ENCODE data around the gene MAP2K7.

The MAP2K7 gene

GRCh38 chr19:7867092-7867844, 36.4 kb upstream of the MAP2K7 start:
- DNase-seq, result no peak

- DNase-seq, result peak in 1 of 2 experiments; percentile 28
Measured at GRCh38 chr19:7868326-7868670, 35.4 kb upstream of the MAP2K7 start.

- peak; percentile 81 to 89 for DNase-seq
Measured at GRCh38 chr19:7868671-7869452, 34.8 kb upstream of the MAP2K7 start.

- DNase-seq, result peak; percentile 24 to 43
Measured at GRCh38 chr19:7869453-7869909, 34.2 kb upstream of the MAP2K7 start.

- DNase-seq, result peak; percentile 71 to 79
Measured at GRCh38 chr19:7869910-7870511, 33.7 kb upstream of the MAP2K7 start.

- peak; percentile 84 to 87 for DNase-seq
Measured at GRCh38 chr19:7870571-7871436, 32.9 kb upstream of the MAP2K7 start.

GRCh38 chr19:7871437-7872305, 32.0 kb upstream of the MAP2K7 start:
- DNase-seq, result peak; percentile 90 to 92

GRCh38 chr19:7872306-7873204, 31.1 kb upstream of the MAP2K7 start:
- no peak for DNase-seq

GRCh38 chr19:7873304-7874075, 30.2 kb upstream of the MAP2K7 start:
- DNase-seq, result no peak

- no peak for DNase-seq
Measured at GRCh38 chr19:7874076-7874896, 29.4 kb upstream of the MAP2K7 start, which contains the start of gene PRR36. TSS of gene PRR36 (minus strand) at chr19:7874390. CDS start at chr19:7873689, 701 bp downstream.

GRCh38 chr19:7874897-7875273, 28.8 kb upstream of the MAP2K7 start:
- DNase-seq, result no peak

- DNase-seq, result no peak
Measured at GRCh38 chr19:7877249-7877836, 26.3 kb upstream of the MAP2K7 start.

GRCh38 chr19:7879111-7879807, 24.4 kb upstream of the MAP2K7 start:
- DNase-seq, result no peak

- DNase-seq, result no peak
Measured at GRCh38 chr19:7879836-7880235, 23.8 kb upstream of the MAP2K7 start.

- no peak for DNase-seq
Measured at GRCh38 chr19:7881910-7882309, 21.8 kb upstream of the MAP2K7 start.

- no peak for DNase-seq
Measured at GRCh38 chr19:7883105-7883504, 20.6 kb upstream of the MAP2K7 start.

GRCh38 chr19:7883796-7884570, 19.7 kb upstream of the MAP2K7 start:
- DNase-seq, result peak; percentile 16 to 18

All from Kasumi-1 (cell line).